Measurements from ENCODE around the gene UBASH3A. TPM values are rescaled to one million over a fixed set of nuclear protein-coding genes. Genes with fewer than 3 reads are reported as not detected.

Gene UBASH3A
- polyA plus RNA-seq, 1 donor from 2014 or later: 1.6 TPM

DNA sequence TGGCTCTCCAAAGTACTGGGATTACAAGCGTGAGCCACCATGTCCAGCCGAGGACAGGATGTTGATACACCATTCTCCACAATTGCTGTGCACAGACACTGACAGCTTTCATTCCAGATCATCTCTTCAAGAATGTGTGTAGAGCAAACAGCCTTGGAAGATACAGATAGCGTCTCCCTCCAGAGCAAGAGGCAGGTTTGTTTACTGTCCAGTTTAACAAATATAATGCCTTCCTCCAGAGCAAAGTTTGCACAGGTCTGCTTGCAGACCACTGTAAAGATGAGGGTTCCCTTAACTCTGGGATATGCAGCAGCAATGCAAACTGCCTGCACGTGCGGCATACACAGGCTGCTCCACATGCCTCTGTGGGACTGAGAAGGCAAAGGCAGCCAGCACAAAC is 12.4 kb upstream of the UBASH3A start:
- no peak overlapping the region for H3K4me3 Mint-ChIP-seq
- H3K27ac Mint-ChIP-seq: peak overlapping the region in 1 of 3 donors; percentile 73
- no peaks in the 10 kb centered on the region for H3K9me3 Mint-ChIP-seq

DNA sequence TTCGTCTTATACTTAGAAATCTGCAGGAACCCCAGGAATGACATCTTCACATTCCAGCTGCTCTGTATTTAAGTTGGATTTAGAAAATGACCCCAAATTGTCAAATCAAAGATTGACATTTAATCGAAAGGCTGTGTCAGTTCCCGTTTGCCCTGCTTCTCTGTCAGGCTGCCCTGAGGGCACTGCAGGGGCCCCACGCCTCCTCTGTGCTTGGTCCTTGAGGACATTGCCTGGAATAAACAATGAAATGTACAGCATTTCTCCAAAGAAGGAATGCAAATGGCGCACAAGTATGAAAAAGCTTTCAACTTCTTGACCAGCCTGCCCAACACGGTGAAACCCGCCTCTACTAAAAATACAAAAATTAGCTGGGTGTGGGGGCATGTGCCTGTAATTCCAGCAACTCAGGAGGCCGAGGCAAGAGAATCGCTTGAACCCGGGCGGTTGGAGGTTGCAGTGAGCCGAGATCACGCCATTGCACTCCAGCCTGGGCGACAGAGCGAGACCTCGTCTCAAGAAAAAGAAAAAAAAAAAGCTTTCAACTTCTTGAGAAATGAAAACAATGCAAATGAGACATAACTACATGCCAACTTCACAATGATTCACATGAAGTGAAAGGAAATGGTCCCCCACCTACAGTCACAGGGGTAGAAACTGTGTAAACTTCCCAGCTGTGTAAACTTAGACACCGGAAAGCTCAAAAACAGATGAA is 10.8 kb upstream of the UBASH3A start:
- Mint-ChIP-seq H3K4me1 (peaks cover 5 to 21% (median 15%) of the 10 kb centered on the region in 3 donors), H3K36me3 (peaks cover 1% of the 10 kb centered on the region), H3K4me3 (peak overlapping the region in 3 of 4 donors; percentile 1 to 88 (median 10)), H3K27ac (peak overlapping the region in 1 of 3 donors; percentile 8), H3K27me3 (peaks cover 16% of the 10 kb centered on the region), H3K9me3 (no peaks in the 10 kb centered on the region)

More for the DNA sequence above, 12.4 kb upstream of the UBASH3A start:
- peaks cover 3% of the 10 kb centered on the region for H3K36me3 Mint-ChIP-seq
- H3K4me1 Mint-ChIP-seq: peaks cover 10 to 19% (median 16%) of the 10 kb centered on the region in 3 donors
- H3K27me3 Mint-ChIP-seq: peaks cover 25% of the 10 kb centered on the region

DNA sequence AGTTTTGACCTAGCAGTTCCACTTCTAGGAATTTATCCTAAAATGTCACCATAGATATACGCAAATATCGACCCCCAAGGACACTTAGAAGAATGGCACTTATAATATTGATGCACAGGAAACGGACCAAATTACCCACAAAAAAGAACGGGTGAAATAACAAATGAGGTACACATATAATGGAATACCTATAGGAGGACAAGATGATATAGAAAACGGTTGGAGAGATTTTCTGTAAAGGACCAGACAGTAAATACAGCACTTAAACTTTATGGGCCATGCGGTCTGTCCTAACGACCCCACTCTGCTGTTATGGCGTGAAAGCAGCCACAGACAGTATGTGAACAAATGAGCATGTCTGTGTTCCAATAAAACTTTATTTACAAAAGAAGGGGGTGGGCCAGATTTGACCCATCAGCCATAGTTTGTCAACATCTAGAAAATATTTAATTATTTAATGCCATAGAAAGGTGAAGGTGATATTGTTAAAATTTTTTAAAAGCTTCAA is 10.2 kb upstream of the UBASH3A start:
- H3K4me1 Mint-ChIP-seq: peaks cover 5 to 24% (median 18%) of the 10 kb centered on the region in 3 donors
- peaks cover 1% of the 10 kb centered on the region for H3K36me3 Mint-ChIP-seq
- peaks cover 16% of the 10 kb centered on the region for H3K27me3 Mint-ChIP-seq
- no peaks in the 10 kb centered on the region for H3K9me3 Mint-ChIP-seq
- peak overlapping the region in 1 of 3 donors; percentile 8 for H3K27ac Mint-ChIP-seq
- H3K4me3 Mint-ChIP-seq: peak overlapping the region in 3 of 4 donors; percentile 1 to 88 (median 10)

DNA sequence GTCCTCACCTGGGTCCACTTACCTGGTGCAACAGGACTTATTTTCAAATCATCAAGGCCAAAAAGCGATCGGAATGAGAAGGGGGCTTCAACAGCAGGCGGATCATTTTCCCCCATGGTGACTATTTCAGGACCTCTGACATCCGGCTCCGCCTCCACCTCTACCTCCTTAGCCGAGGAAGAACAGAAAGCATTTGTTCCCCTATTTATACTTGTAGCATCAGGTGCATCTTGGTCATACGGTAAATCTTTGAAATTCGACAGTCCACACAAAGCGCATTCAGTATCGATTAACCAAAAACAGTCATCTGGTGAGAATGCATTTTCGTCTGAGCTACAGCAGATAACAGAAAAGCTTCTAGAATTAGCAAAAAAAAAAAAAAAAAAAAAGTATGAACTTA is 8.4 kb upstream of the UBASH3A start:
- no peak overlapping the region for H3K27ac Mint-ChIP-seq
- peaks cover 1% of the 10 kb centered on the region for H3K36me3 Mint-ChIP-seq
- H3K4me3 Mint-ChIP-seq: no peak overlapping the region
- no peaks in the 10 kb centered on the region for H3K9me3 Mint-ChIP-seq
- peaks cover 12% of the 10 kb centered on the region for H3K27me3 Mint-ChIP-seq
- H3K4me1 Mint-ChIP-seq: peaks cover 5 to 24% (median 16%) of the 10 kb centered on the region in 3 donors

DNA sequence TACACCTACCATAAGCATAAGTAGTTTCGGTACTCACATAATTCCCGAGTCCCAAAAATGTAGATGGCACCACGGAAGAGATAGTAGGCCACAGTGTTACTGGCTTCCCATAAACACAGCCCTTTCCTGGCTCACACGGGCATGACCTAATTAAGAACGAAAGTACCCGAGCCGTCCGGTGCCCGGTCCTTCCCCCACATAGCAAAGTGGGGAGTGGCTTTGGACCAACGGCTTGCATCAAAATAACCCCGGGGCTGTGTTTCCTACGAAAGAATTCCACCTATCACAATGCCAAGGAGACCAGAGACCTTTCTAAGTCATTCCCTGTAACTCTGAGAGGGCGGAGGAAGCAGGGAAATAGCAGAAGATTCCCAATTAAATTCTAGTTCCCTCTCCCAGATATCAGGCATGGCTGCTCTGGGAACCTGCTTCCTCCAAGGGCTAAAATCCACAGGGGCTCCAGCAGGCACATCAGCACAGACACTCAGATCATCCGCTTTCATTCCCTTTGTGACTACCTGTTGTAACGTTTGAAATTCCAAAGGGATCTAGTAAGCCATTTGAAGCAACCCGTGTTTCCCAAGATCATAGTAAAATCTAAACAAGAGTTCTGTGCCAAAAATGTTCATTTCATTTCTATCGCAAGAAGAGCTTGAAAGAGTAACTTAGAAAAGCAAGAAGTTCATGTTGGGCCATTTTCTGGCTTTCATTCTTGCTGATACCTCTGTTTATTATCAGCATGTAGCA is 7.6 kb upstream of the UBASH3A start, which contains the start of gene TMPRSS3:
Gene TMPRSS3 (minus strand): TSS at position 148 of the 747 bp plus-strand sequence. CDS start 635 bp downstream, outside the sequence.
- H3K27ac Mint-ChIP-seq: no peak within 1 kb of the TSS
- peaks cover 1% of the 10 kb centered on the region for H3K36me3 Mint-ChIP-seq
- no peaks in the 10 kb centered on the region for H3K9me3 Mint-ChIP-seq
- peaks cover 5 to 23% (median 20%) of the 10 kb centered on the region in 3 donors for H3K4me1 Mint-ChIP-seq
- peak within 1 kb of the TSS in 1 of 4 donors; percentile 36 for H3K4me3 Mint-ChIP-seq
- peaks cover 12% of the 10 kb centered on the region for H3K27me3 Mint-ChIP-seq

DNA sequence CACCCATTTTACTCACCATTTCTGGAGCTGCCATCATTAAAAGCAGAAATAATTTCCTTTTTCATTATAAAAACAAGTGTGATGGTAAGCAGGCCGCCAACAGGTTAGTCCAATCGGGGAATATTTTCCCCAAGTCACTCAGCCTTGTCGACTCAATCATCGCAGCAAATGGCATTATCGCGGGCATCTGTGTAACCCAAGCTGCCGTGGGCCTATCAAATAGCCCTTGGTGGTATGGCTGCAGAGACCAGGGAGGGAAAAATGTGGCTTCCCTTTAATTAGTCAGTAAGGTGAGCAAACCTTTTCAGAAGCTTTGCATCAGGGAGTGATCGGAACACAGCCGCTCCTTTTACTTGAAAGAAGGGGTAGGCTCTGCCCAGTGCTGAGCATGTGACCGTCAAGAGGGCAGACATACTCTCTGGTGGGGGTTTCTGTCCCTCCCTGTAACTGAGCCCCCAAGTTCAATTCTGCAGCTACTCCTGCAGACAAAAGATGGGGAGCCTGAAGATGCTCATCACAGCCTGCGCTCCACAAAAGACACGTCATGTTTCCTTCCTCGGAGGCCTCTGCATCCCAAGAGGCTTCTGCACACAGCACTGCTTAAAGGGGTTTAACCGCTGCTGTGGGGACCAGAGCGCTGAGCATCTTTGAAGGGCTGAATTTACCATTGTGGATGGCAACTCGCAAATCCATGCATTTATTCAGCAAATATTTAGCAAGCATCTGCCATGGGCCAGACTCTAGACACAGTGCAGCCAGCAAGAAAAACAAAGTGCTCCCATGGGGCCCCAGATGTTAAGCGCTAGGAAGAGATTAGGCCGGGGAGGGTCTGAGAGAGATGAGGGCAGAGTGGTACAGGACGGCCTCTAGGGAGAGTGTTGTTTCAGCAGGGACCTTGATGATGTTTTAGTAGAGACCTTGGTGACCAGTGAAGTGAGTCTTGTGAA is 6.6 kb upstream of the UBASH3A start:
- peaks cover 5 to 22% (median 18%) of the 10 kb centered on the region in 3 donors for H3K4me1 Mint-ChIP-seq
- H3K9me3 Mint-ChIP-seq: peaks cover 0 to 8% (median 0%) of the 10 kb centered on the region in 3 donors
- H3K36me3 Mint-ChIP-seq: peaks cover 1% of the 10 kb centered on the region
- no peak overlapping the region for H3K27ac Mint-ChIP-seq
- H3K4me3 Mint-ChIP-seq: peak overlapping the region in 1 of 4 donors; percentile 36
- peaks cover 6% of the 10 kb centered on the region for H3K27me3 Mint-ChIP-seq

DNA sequence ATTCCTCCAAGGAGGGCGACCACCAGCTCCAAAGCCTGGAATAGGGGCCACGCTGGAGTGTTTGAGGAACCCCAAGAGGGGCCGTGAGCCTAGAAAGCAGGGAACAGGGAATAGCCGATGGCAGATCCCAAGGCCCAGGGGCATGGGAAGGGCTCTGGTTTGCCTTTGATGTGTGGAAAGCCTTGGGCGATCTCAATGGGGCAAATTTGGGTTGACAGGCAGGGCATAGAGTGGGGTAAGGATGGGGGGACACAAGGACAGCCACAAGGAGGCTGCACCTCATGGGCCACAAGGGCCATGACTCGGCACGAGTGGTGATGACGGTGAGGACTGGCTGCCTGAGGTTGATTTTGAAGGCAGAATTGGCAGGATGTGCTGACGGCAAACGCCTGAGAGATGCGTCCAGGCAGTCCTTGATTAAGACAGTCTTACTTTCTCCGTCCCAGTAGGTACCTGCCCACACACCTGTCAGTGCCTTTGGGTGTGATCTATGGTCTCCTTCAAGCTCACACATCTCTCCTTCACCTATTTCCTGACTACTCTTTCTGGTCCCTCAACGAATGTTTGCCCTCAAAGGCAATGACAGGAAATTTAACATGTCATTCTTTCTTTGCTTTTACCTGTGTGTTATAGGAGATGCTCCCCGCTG is 5.8 kb upstream of the UBASH3A start:
- Mint-ChIP-seq H3K4me3 (no peak overlapping the region), H3K27ac (no peak overlapping the region), H3K27me3 (peaks cover 5% of the 10 kb centered on the region), H3K9me3 (peaks cover 0 to 10% (median 2%) of the 10 kb centered on the region in 3 donors), H3K4me1 (peaks cover 5 to 18% (median 12%) of the 10 kb centered on the region in 3 donors), H3K36me3 (peaks cover 1% of the 10 kb centered on the region)

DNA sequence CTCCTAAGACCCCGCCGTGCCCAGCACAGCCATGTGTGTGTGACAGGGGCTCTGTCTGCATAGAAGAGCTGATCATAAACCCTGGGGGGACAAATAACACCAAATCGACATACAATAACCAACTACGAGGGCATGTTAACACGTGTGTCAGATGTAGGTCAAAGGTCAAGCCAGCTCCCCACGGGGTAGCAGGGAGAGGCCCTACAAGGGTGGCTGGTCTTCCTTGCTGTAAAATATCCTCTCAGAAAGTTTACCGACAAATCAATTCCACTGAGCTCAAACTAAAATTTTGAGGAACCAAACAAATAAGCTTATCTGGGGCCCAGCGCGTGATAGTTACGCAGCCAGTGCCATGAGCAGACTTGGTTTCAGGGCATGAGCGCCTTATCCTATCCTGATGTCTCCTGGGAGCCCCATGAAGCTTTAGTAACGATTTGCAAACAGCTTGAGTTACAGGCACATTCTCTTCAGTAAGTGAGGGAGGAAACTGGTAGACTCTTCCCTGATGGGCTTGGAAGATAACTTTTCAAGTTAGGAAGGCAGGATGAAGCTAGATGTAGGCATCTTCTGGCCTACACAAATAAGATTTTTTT is 5.2 kb upstream of the UBASH3A start:
- Mint-ChIP-seq H3K27ac (no peak overlapping the region), H3K4me3 (no peak overlapping the region), H3K36me3 (peaks cover 1% of the 10 kb centered on the region), H3K4me1 (peaks cover under 1 to 12% (median 8%) of the 10 kb centered on the region in 3 donors), H3K9me3 (peaks cover 0 to 10% (median 2%) of the 10 kb centered on the region in 3 donors), H3K27me3 (peaks cover 3% of the 10 kb centered on the region)

DNA sequence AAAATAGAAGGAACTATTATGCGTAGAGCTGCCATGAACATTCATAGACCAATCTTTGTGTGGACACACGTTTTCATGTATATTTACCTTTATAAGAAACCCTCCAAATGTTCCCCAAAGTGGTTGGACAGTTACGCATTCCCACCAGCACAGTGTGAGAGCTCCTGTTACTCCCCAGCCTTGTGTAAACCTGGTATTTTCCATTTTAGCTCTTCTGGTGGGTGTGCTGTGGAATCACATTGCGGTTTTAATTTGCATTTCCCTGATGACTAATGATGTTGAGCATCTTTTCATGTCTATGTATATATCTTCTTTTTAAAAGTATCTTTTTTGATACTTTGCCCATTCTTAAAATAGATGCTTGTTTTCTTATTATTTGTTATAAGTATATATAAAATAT is 3.2 kb upstream of the UBASH3A start:
- Mint-ChIP-seq H3K36me3 (peaks cover 1% of the 10 kb centered on the region), H3K4me1 (peaks cover 0 to 11% (median 8%) of the 10 kb centered on the region in 3 donors), H3K27ac (no peak overlapping the region), H3K9me3 (peaks cover 0 to 10% (median 2%) of the 10 kb centered on the region in 3 donors), H3K4me3 (no peak overlapping the region), H3K27me3 (peaks cover 3% of the 10 kb centered on the region)

DNA sequence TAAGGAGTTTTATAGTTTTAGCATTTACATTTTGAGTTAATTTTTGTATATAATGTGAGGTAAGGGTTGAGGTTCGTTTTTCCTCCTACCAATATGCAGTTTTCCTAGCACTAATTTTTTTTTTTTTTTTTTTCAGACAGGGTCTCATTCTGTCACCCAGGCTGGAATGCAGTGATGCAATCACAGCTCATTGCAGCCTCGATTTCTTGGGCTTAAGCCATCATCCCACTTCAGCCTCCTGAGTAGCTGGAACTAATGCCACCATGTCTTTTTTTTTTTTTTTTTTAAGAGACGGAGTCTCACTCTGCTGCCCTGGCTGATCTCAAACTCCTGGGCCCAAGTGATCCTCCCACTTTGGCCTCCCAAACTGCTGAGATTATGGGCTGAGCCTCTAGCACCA is 2.5 kb upstream of the UBASH3A start:
- Mint-ChIP-seq H3K36me3 (peaks cover 1% of the 10 kb centered on the region), H3K4me1 (peaks cover 0 to 11% (median 8%) of the 10 kb centered on the region in 3 donors), H3K9me3 (peaks cover 0 to 10% (median 2%) of the 10 kb centered on the region in 3 donors), H3K4me3 (no peak overlapping the region), H3K27me3 (peaks cover 3% of the 10 kb centered on the region), H3K27ac (no peak overlapping the region)

DNA sequence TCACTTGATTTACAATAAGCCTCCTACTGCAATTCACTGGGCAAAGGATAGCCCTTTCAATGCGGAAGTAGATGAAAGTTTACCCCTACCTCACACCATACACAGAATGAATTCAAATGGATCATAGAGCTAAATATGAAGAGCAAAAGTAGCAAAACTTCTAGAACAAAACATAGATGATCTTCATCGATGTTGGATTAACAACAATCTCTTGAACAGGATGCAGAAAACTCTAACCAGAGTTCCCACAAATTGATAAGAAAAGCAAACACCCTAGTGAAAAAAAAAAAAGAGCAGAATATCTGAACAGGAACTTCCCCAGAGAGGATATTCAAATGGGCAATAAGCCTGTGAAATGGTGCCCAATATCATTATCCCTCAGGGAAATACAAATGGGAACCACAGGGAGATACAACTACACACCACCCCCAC is 1.9 kb upstream of the UBASH3A start:
- peak overlapping the region in 1 of 3 donors; percentile 21 for H3K27ac Mint-ChIP-seq
- peaks cover 0 to 10% (median 2%) of the 10 kb centered on the region in 3 donors for H3K9me3 Mint-ChIP-seq
- H3K4me3 Mint-ChIP-seq: peak overlapping the region in 1 of 4 donors; percentile 33

DNA sequence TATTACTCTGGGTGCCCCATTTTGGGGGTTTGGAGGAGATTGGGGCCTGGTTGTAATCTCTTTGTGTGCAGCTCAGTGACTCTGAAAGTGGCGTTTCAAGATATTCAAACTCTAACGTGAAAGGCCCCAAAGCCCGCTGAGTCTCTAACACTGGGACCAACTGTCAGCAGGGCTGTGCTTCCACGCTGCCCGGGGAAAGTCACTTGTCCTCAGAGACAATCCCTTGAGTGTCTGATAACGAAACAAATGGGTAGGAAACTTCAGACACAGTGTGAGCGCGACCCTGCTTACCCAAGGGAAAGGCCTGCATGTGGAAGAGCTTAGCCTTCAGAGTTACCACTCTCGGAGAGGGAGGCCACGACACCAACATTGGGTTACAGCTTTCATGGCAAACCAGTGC is 837 bp downstream of the UBASH3A start:
- H3K4me1 Mint-ChIP-seq: peaks cover 0 to 7% (median 2%) of the 10 kb centered on the region in 3 donors
- no peaks in the 10 kb centered on the region for H3K36me3 Mint-ChIP-seq
- H3K27ac Mint-ChIP-seq: no peak overlapping the region
- peaks cover 3% of the 10 kb centered on the region for H3K27me3 Mint-ChIP-seq
- H3K4me3 Mint-ChIP-seq: peak overlapping the region in 1 of 4 donors; percentile 48
- peaks cover 0 to 10% (median 2%) of the 10 kb centered on the region in 3 donors for H3K9me3 Mint-ChIP-seq

More for the DNA sequence above, 1.9 kb upstream of the UBASH3A start:
- Mint-ChIP-seq H3K36me3 (no peaks in the 10 kb centered on the region), H3K4me1 (peaks cover 0 to 11% (median 10%) of the 10 kb centered on the region in 3 donors), H3K27me3 (peaks cover 3% of the 10 kb centered on the region)

Measured in IgD-negative memory B cell (primary cell).